ENCODE data around the gene CDC42BPB. TPM values are rescaled to one million over a fixed set of nuclear protein-coding genes. Genes with fewer than 3 reads are reported as not detected.
"Not testable (repeated sequence)": the region's sequence is repeated elsewhere in the genome, so short reads cannot be mapped to it uniquely, and the experiment has no call there.

CDC42BPB gene
- total RNA-seq, 1 donor from 2014 or later = 48.2 TPM

DNA sequence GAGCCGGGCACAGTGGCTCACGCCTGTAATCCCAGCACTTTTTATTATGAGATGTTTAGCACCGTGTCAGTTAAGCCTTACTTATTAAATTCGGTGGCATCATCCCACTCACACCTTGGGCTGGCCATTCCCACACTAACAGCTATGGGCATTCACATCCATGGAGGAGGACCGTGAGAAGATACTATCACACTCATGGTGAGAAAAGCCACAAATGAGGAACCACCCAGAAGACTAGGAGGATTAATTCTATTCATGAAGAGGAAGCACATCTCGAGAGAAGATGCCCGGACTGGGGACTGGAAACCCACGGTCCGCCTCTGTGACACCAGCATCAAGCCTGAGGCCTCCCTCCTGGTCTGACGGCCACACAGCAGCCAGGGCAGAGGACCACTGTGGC, 4.9 kb downstream of the CDC42BPB start:
- TF ChIP-seq EZH2 (IDR thresholded peaks at IDR 0.05) (no peak), EZH2phosphoT487 (IDR thresholded peaks at IDR 0.05) (no peak)
- TF ChIP-seq, protein P1, sequence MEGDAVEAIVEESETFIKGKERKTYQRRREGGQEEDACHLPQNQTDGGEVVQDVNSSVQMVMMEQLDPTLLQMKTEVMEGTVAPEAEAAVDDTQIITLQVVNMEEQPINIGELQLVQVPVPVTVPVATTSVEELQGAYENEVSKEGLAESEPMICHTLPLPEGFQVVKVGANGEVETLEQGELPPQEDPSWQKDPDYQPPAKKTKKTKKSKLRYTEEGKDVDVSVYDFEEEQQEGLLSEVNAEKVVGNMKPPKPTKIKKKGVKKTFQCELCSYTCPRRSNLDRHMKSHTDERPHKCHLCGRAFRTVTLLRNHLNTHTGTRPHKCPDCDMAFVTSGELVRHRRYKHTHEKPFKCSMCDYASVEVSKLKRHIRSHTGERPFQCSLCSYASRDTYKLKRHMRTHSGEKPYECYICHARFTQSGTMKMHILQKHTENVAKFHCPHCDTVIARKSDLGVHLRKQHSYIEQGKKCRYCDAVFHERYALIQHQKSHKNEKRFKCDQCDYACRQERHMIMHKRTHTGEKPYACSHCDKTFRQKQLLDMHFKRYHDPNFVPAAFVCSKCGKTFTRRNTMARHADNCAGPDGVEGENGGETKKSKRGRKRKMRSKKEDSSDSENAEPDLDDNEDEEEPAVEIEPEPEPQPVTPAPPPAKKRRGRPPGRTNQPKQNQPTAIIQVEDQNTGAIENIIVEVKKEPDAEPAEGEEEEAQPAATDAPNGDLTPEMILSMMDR (IDR thresholded peaks at IDR 0.05) = no peak

DNA sequence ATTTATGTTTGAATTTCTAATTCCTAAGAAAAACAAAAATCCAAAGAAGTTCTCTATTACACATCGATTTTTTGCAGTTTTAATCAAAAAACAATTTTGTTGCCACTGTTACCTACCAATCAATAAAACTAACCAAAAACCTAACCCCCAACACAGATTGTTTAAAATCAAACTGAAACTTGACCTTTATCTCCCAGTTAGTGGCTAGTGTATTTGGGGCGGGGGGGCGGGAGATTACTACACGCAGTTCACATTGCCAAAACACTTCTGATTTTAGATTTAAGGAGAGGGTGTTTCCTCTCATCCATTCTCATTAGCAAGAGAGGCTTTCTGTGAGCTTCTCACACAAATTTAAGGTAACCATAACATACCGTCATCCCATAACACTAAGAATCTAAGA, 6.4 kb downstream of the CDC42BPB start:
- Histone ChIP-seq H2AFZ (replicated peaks) (no peak overlapping the region), H3F3A (ENCODE audit: low read depth) (peaks cover under 1% of the 10 kb centered on the region), H3K9ac (no peak overlapping the region), H4K20me1 (ENCODE audit: low read depth) (peaks cover 86% of the 10 kb centered on the region), H3K36me3 (no peaks in the 10 kb centered on the region), H3K4me1 (peaks cover 11% of the 10 kb centered on the region), H3K4me3 (no peak overlapping the region), H3K4me2 (no peak overlapping the region), H3K27ac (no peak overlapping the region), H3K9me3 (ENCODE audit: low read depth) (no peaks in the 10 kb centered on the region), H3K27me3 (no peaks in the 10 kb centered on the region), H3K79me2 (ENCODE audit: low read depth) (peaks cover 98% of the 10 kb centered on the region)
- H3K4me3 Mint-ChIP-seq = no peak overlapping the region
- H3K36me3 Mint-ChIP-seq = peaks cover 8% of the 10 kb centered on the region
- no peaks in the 10 kb centered on the region for H3K9me3 Mint-ChIP-seq
- no peaks in the 10 kb centered on the region for H3K27me3 Mint-ChIP-seq (ENCODE audit: insufficient read depth, low read depth)
- peaks cover 34% of the 10 kb centered on the region for H3K4me1 Mint-ChIP-seq
- no peak overlapping the region for H3K27ac Mint-ChIP-seq
- DNase-seq (ENCODE audit: low spot score) = no peak
- TF ChIP-seq, protein P1 (IDR thresholded peaks at IDR 0.05) = no peak
- TF ChIP-seq EZH2phosphoT487 (IDR thresholded peaks at IDR 0.05) (no peak), EZH2 (IDR thresholded peaks at IDR 0.05) (no peak)

More for the DNA sequence above, 4.9 kb downstream of the CDC42BPB start:
- peaks cover 83% of the 10 kb centered on the region for H4K20me1 ChIP-seq (ENCODE audit: low read depth)
- H2AFZ ChIP-seq (replicated peaks) = no peak overlapping the region
- H3K79me2 ChIP-seq (ENCODE audit: low read depth) = peaks cover 95% of the 10 kb centered on the region
- no peak overlapping the region for H3K27ac ChIP-seq
- H3K4me2 ChIP-seq = no peak overlapping the region
- peaks cover 5% of the 10 kb centered on the region for H3F3A ChIP-seq (ENCODE audit: low read depth)
- Mint-ChIP-seq H3K27ac (no peak overlapping the region), H3K27me3 (ENCODE audit: insufficient read depth, low read depth) (no peaks in the 10 kb centered on the region), H3K9me3 (no peaks in the 10 kb centered on the region), H3K4me1 (peaks cover 28% of the 10 kb centered on the region), H3K36me3 (peaks cover 5% of the 10 kb centered on the region), H3K4me3 (no peak overlapping the region)
- no peaks in the 10 kb centered on the region for H3K27me3 ChIP-seq
- no peaks in the 10 kb centered on the region for H3K9me3 ChIP-seq (ENCODE audit: low read depth)
- H3K9ac ChIP-seq = no peak overlapping the region
- H3K4me1 ChIP-seq = peaks cover 11% of the 10 kb centered on the region
- no peak for DNase-seq (ENCODE audit: low spot score)
- H3K36me3 ChIP-seq = no peaks in the 10 kb centered on the region
- H3K4me3 ChIP-seq = no peak overlapping the region

DNA sequence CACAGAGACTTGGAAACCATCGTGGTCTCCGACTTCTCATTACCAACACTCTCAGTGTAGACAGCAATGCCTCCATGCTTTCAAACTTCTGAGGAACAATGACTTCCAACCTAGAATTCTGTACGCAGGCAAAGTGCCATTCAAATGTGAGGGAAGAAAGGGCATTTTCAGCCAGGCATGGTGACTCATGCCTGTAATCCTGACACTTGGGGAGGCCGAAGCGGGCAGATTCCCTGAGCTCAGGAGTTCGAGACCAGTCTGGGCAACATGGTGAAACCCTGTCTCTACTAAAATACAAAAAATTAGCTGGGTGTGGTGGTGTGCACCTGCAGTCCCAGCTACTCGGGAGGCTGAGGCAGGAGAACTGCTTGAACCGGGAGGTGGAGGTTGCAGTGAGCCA, 9.9 kb downstream of the CDC42BPB start:
- not testable (repeated sequence) for H3K9me3 Mint-ChIP-seq; H3K4me1 ChIP-seq; H3F3A ChIP-seq (ENCODE audit: low read depth); H3K4me3 Mint-ChIP-seq; H3K4me2 ChIP-seq; H3K4me3 ChIP-seq; H3K9me3 ChIP-seq (ENCODE audit: low read depth); H3K27me3 ChIP-seq; DNase-seq (ENCODE audit: low spot score); H3K27ac ChIP-seq; H3K27ac Mint-ChIP-seq; H2AFZ ChIP-seq (replicated peaks); H3K9ac ChIP-seq; H3K27me3 Mint-ChIP-seq (ENCODE audit: insufficient read depth, low read depth); H3K36me3 ChIP-seq
- peaks cover 26% of the 10 kb centered on the region for H3K4me1 Mint-ChIP-seq
- peaks cover 14% of the 10 kb centered on the region for H3K36me3 Mint-ChIP-seq
- Histone ChIP-seq H4K20me1 (ENCODE audit: low read depth) (peaks cover 75% of the 10 kb centered on the region), H3K79me2 (ENCODE audit: low read depth) (peaks cover 99% of the 10 kb centered on the region)

DNA sequence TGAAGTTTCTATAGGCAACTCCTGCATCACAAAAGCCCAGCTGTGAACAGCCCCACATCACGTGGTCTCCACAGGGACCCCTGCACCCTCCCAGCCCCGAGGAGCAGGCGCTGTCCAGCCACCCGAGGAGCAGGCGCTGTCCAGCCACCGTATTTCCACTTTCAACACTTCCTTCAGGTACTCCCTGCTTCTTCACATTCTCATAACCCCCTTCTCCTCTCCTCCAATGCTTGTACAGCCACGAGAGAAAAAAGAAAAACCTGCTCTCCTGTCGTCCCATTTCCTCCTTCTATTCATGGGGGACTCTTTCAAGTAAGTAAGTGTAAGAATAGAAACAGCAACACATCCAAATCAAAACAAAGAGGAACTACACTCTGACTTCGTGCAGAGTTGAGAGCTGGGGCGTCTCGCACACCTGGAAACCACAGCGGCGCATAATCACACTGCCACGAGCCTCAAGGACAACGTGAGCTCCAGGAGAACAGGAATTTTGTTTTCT, 11.9 kb downstream of the CDC42BPB start:
- H3K27me3 ChIP-seq = no peaks in the 10 kb centered on the region
- no peak overlapping the region for H3K9ac ChIP-seq
- peaks cover 15% of the 10 kb centered on the region for H3K9me3 Mint-ChIP-seq
- TF ChIP-seq EZH2phosphoT487 (IDR thresholded peaks at IDR 0.05) = no peak
- TF ChIP-seq EZH2 (IDR thresholded peaks at IDR 0.05) = no peak
- TF ChIP-seq, protein P1 (IDR thresholded peaks at IDR 0.05) = no peak
- peaks cover 58% of the 10 kb centered on the region for H4K20me1 ChIP-seq (ENCODE audit: low read depth)
- peaks cover 6% of the 10 kb centered on the region for H3F3A ChIP-seq (ENCODE audit: low read depth)
- H3K27ac ChIP-seq = no peak overlapping the region
- no peak overlapping the region for H3K4me3 ChIP-seq
- no peak overlapping the region for H2AFZ ChIP-seq (replicated peaks)
- H3K4me1 ChIP-seq = peaks cover 9% of the 10 kb centered on the region
- no peak overlapping the region for H3K4me3 Mint-ChIP-seq
- DNase-seq (ENCODE audit: low spot score) = no peak
- no peak overlapping the region for H3K4me2 ChIP-seq
- H3K27ac Mint-ChIP-seq = peak overlapping the region; percentile 40
- peaks cover 26% of the 10 kb centered on the region for H3K4me1 Mint-ChIP-seq
- peaks cover 2% of the 10 kb centered on the region for H3K27me3 Mint-ChIP-seq (ENCODE audit: insufficient read depth, low read depth)
- peaks cover 99% of the 10 kb centered on the region for H3K79me2 ChIP-seq (ENCODE audit: low read depth)
- peaks cover 29% of the 10 kb centered on the region for H3K36me3 Mint-ChIP-seq
- H3K9me3 ChIP-seq (ENCODE audit: low read depth) = no peaks in the 10 kb centered on the region
- no peaks in the 10 kb centered on the region for H3K36me3 ChIP-seq

Measured in neural progenitor cell (in vitro differentiated cells).